DMS 273 (cell line): ENCODE measurements around the gene EML1.

Experiments used
- DNase-seq: peaks from one replicate; lab custom pipeline; 2025; ENCODE audit not compliant: unreplicated experiment; lab: John Stamatoyannopoulos, UW

Gene EML1

DNA sequence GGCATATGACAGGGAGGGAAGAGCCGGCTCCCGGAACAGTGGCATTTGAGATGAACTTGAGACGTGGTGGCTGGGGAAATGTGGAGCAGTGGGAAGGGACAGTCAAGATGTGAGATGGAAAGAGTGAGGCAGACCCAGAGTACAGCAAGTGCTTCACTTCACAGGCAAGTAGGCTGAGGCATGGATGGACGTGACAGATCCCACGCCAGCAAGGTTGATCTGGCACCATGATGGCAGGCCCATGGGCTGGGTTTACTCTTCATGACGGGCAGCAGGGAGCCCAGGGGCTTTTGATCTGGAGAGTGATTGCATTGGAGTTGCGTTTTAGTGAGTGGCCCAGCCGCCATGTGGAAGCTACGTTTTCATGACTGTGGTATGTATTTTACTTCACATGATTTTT lies 17.9 kb upstream of the EML1 start:
- no peak for DNase-seq

- no peak for DNase-seq
Measured at GRCh38 chr14:99777951-99778350, 15.3 kb upstream of the EML1 start.

- DNase-seq, result no peak
Measured at GRCh38 chr14:99779751-99780150, 13.5 kb upstream of the EML1 start.

GRCh38 chr14:99780690-99781089 lies 12.5 kb upstream of the EML1 start:
- no peak for DNase-seq

- DNase-seq, result no peak
Measured at GRCh38 chr14:99781091-99781490, 12.1 kb upstream of the EML1 start.

GRCh38 chr14:99781853-99782610 lies 11.2 kb upstream of the EML1 start:
- no peak for DNase-seq

DNA sequence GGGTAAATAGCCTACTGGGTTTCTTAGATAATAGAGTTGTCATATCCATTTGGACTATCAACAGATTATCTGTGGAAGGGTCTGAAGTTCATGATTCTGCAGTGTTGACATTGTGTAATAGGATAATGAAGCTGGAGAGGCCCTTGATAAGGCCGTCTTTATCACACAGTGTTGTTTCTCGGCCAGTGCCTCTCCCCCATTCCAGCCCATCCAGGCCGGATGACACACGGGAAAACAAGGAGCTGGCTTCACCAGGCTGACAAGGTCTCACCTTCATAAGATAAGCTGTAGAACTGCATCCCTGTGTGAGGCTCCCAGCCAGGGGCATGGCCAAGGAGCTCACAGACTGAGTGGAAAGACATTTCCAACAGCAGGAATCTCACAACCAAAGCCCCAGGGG lies 8.7 kb upstream of the EML1 start:
- DNase-seq, result no peak

- no peak for DNase-seq
Measured at GRCh38 chr14:99785426-99785825, 7.8 kb upstream of the EML1 start.

DNA sequence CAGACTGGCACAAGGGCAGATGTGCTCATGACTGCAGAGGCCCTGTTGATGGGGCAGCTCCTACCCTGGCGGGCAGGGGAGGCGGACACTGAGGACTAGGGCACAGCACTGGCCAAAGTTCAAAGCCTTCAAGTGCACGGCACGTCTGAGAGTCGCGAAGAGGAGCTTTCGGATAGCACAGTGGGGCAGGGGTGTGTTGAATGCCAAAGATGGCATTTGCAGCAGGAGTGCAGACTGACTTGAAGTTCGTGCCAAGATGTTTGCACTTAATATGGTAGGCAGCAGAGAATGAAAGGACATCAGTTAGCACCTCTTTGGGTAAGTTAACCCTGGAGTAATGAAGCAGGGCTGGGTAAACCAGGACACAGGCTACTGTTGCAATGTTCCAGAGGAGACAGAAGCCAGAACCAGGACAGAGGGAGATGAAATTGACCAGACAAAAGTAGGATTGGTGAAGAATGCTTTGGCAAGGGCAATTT lies 6.7 kb upstream of the EML1 start:
- no peak for DNase-seq

- DNase-seq, result no peak
Measured at GRCh38 chr14:99788713-99789112, 4.5 kb upstream of the EML1 start.

DNA sequence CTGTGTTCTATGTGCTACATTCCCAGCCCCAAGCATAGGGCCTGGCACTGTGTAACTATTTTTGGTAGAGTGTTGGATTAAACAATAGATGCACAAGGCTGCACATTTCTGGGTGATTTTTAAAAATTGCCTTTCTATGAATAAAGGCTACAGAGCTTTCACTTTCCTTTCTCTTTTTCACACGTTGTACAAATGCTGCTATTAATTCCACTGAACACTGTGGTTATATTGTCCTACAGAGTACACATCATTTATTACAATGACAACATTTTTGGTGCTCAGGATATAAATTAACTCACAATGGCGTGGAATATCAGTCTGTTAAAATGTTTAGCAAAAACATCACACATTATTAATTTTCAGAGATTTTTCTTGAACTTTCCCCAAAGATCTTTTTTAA lies 3.6 kb upstream of the EML1 start:
- no peak for DNase-seq

DNA sequence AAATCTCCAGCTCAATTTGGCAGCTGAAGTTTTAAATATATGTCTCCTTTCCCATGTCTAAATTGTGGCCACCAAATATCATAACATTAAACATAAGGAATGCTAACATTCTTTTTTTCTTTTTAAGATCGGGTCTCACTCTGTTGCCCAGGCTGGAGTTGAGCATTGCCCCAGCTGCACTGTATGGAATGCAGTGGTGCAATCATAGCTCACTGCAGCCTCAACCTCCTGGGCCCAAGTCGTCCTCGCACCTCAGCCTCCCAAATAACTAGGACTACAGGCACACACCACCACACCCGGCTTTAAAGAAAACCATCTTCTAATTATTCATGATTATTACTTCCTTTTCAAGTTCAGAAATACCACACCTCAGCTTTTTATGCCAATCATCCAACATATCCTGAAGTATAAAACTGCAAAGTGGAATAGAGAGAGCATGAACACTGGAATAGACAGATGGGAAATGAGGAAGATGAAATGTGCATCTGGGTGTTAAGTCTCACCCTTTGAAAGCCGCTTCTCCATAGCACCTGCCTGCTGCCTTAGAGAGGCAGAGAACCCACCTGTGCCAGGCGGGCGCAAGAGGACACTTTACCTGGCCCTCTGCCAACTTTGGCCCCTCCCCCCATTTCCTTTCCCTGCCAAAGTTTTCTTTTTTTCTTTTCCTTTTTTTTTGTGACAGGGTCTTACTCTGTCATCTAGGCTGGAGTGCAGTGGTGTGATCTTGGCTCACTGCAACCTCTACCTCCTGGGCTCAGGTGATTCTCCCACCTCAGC lies 2.8 kb upstream of the EML1 start:
- peak; percentile 18 for DNase-seq

- DNase-seq, result no peak
Measured at GRCh38 chr14:99790978-99791376, 2.2 kb upstream of the EML1 start.

DNA sequence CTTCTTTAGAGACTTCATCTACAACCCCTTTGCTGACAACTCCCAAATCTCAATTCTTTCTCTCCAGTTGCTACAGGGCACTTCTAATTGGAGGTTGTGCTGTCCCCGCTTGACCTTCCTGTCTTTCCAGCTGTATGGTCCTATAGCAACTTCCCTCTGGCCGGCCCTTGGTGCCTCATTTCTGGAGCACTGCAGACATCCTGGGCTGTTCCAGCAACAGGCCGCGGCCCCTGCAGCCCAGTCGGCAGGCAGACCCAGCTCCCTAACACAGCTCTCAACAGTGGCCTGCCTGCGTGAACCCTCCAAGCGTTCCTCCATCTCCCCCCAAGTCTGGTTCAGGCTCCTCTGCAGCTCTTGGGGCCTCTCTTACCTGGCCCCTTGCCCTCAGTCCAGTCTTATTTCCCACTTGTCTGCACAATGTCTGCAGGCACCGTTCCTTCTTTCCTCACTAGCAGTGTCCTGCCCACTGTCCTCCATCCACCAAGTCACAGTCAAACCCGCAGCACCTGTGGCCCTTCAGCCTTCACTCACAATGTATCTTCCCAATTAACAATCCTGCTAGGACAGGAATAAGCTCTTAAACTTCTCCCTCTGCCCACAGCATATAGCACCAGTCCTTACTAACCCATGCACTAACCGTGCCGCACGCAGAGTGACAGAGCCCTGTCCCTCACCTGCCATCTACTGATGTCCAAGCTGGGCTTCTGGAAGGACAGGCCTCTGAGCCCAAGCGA lies 1.6 kb upstream of the EML1 start:
- DNase-seq, result no peak

DNA sequence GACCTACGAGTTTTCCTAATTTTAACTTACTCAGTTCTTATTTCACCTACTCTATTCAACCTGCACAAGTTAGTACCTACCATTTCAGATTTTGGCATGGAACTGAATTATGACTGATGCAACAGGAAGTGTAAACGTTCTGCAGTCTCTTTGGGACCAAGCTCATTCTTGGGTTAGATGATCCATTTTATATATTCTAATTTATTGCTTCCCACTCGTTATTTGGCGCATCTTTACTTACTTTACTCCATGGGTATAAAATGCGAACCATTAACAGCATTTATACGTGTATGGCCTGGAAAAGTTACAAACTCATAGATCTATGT lies 1.0 kb upstream of the EML1 start:
- DNase-seq, result no peak

DNA sequence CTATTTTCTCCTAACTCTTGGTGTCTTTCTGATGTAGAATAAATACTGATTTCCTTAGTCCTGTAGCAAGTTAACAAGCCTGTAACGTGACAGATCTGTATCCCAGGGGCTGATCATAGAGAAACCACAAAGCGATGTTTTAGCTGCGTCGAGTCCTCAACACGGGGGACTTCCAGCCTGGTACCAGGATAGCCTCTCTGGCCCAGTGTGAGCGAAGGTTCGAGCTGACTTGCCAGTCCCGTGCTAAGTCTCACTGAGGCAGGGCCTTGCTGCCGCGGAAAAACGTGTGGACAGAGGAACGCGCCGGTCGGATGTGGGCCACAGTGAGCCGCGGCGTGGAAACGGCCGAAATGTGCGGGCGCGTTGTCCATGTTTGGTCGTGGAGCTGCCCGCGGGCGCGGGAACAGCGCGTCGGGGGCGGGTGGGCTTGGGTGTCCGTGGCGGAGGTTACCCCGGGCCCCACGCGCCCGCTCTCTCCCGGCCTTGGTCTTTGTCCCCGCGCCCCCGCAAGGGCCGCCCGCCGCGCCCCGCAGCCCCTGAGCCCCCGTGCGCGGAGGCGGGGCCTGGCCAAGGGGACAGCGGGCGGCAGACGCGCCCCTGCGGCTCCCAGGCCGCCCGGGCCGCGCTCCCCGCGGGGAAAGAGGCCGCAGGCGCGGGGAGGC lies 531 bp upstream of the EML1 start:
- no peak for DNase-seq

- DNase-seq, result no peak
Measured at GRCh38 chr14:99794151-99794780, 1.1 kb downstream of the EML1 start.

DNA sequence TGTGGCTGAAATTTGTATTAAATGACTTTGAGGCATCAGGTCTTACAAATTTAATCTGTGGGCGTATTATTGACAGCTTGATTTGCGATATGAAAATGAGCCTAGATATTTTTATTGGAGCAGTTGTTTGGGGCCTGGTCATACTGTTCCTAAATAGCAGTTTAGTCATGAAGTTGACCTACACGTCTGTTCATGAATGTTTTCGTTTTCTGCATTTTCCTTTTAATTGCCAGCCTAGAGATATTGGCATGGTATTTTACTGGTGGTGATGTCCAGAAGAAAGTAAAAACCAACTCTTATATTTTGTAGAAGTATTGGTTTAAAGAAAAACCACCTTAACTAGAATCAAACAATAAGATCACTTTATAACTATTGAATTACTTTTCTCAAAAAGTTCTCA lies 1.8 kb downstream of the EML1 start:
- DNase-seq, result no peak

DNA sequence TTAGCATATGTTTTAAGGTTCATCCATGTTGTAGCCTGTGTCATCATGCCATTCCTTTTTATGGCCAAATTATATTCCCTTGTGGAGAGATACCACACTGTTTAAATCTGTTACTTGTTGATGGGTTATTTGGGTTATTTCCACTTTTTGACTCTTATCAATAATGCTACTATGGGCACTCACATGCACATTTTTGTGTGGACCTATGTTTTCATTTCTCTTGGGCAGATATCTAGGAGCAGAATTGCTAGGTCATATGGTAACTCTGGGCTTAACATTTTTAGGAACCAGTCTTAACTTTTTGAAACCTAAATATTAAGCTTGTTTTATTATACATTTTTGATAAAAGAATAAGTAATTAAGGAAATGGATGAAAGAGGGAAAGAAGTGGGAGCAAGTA lies 4.0 kb downstream of the EML1 start:
- no peak for DNase-seq

DNA sequence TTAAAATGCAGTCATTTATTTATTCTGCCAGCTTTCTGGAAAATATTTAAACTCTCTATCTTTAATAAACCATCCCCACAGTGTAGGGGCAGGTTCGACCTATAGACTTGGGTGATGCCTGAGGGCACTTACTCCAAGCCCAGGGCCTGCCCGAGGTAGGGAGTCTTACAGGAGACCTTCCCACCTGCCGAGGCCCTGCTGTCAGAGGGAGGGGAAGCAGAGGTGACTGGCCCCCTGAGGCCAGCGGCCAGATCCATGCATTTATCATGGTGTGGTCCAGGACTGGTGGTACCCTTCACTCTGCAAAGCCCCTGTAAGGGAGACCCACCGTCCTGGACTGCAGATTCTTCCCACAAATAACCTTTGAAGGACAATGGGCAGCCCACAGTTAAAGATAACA lies 7.6 kb downstream of the EML1 start:
- DNase-seq, result no peak
